HG03108 (cell line): ENCODE results near the gene GPR156.
"Not testable (repeated sequence)": the region's sequence is repeated elsewhere in the genome, so short reads cannot be mapped to it uniquely, and the experiment has no call there.

ENCODE experiments used
- ATAC-seq: cut with Tn5 transposase; IDR thresholded peaks from one replicate; pipeline ENCODE4 v1.9.1; 2021; ENCODE audit warnings: moderate library complexity; ENCODE audit not compliant: unreplicated experiment

GPR156 gene

GRCh38 chr3:120284747-120285507 is at the start of gene GPR156:
Gene GPR156 (minus strand): TSS chr3:120285222. CDS start chr3:120244098, 41,124 bp downstream.
- no peak for ATAC-seq

DNA sequence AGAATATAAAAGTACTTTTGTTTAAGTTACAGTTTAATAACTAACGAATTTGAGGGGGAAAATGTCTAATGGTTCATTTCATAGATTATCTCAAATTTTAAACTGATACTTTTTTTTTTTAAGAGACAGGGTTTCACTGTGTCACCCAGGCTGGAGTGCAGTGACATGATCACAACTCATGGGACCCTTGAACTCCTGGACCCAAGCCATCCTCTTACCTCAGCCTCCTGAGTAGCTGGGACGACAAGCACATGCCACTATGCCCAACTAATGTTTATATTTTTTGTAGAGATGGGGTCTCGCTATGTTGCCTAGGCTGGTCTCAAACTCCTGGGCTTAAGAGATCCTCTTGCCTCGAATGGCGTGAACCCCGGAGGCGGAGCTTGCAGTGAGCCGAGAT is 47.6 kb upstream of the GPR156 start:
- ATAC-seq: no peak

DNA sequence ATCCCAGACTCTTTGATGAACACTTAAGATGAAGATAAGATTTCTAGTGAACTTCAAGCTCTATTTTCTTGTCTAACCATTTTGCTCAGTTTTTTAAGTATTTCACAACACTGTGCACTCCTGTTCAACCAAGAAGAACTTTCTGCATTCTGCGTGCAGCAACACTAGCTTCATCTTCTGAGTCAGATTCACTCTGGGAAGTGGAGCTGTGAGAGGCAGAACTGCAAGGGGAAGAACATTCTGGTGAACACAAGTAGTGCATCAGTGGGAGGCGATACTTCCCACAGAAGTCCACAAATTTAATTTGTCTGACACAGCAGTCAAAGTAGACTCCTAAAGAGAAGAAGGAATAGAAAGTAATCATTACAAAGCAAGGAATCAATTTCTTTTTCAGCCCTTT is 46.1 kb upstream of the GPR156 start:
- no peak for ATAC-seq

GRCh38 chr3:120326784-120327183 is 41.8 kb upstream of the GPR156 start:
- ATAC-seq: no peak

DNA sequence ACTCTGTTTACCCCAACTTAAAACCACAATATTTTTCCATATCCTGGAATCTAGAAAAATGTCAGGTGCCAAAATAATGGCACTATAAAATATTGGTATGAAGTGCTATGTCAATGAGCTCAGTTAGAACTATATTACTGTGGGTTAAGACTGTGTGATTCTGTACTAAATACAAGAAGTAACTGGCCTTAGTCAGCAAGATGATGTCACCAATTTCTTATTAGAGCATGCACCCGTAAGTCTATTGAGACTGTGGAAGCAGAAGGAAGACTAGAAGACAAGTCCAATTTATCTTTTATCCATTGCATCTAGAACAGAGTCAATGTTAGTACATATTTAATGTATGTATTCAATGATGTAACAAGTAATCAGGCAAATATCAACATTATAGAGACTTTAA is 39.2 kb upstream of the GPR156 start:
- no peak for ATAC-seq

DNA sequence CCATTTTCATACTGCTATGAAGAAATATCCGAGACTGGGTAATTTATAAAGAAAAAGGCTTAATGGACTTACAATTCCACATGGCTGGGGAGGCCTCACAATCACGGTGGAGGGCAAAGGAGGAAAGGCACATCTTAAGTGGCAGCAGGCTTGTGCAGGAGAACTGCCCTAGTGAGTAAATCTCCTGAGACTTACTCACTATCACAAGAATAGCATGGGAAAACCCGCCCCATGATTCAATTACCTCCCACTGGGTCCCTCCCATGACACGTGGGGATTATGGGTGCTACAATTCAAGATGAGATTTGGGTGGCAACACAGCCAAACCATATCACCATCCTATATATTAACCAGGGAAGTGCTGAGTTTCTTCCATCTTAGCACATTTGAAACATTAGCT is 38.7 kb upstream of the GPR156 start:
- not testable (repeated sequence) for ATAC-seq

GRCh38 chr3:120311863-120312794 is 27.1 kb upstream of the GPR156 start:
- no peak for ATAC-seq

DNA sequence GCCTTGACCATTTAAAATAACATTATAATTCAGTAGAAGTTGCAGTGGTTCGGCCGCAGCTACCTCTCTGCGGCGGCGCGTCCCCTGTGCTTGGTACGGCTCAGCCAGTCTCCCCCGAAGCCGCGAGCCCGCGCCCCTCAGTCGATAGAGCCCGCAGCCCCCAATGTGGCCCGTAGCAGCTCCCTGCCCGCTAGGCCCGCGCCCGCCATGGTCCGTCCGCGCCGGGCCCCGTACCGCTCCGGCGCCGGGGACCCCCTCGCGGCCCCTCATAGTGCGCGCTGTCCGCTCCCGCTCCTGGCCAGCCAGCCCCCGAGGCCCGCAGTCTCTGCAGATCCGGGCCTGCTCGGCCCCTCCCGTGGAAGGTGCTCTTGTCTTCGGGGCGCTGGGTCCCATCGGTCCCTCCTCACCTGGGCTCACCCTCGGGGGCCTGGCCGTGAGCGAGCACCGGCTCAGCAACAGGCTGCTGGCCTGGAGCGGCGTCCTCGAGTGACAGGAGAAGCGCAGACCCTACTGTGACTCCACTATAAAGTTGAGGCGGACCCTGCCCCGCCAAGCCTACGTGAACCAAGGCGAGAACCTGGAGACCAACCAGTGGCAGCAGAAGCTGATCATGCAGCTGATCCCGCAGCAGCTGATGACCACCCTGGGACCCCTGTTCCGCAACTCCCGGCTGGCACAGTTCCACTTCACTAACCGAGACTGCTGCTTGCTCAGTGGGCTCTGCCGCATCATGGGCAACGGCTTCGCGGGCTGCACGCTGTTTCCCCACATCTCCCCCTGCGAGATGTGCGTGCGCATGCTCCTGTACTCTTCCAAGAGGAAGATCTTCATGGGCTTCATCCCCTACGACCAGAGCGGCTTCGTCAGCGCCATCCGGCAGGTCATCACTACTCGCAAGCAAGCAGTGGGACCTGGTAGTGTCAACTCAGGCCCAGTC is 21.8 kb upstream of the GPR156 start:
- ATAC-seq: no peak

- ATAC-seq: no peak
These were observed 19.6 kb upstream of the GPR156 start for GRCh38 chr3:120304616-120305015.

- no peak for ATAC-seq
These were observed 17.3 kb upstream of the GPR156 start for GRCh38 chr3:120302361-120302760.

DNA sequence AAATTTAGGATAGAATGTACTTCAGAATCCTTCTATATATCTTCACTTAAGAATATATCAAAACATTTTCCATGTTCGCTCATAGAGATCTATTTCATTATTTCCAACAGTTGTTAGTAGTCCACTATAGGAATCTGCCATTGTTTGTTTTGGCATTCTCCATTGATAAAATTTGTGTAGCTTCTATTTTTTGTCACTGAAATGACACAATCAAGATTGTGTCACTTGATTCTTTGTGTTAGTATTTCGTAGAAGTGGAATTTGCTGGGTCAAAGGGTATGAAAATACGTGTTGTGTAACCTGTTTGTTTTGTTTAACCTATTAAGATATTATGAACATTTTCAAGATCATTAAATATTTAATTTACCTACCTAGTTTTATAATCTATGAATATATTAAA is 15.9 kb upstream of the GPR156 start:
- ATAC-seq: no peak

- ATAC-seq: no peak
These were observed 14.4 kb upstream of the GPR156 start for GRCh38 chr3:120299403-120299802.

DNA sequence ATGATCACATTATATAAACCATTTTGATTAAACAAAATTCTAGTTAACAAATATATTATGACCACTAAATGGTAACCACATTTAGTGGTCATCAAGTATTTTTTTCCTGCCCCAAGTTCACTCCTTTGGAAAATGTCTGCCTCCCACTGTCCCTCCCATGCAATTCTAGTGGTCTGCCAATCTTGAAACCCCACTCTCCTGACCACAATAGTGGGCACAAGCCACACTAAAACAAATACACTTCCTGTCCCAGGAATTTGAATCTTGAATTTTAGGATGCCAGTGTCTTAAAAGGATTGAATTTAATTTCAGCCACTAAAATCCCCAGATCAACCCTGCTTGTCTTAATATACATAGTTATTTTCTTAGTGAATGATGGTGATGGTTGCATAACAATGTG is 14.0 kb upstream of the GPR156 start:
- no peak for ATAC-seq

- not testable (repeated sequence) for ATAC-seq
These were observed 6.5 kb upstream of the GPR156 start for GRCh38 chr3:120291552-120291951.

DNA sequence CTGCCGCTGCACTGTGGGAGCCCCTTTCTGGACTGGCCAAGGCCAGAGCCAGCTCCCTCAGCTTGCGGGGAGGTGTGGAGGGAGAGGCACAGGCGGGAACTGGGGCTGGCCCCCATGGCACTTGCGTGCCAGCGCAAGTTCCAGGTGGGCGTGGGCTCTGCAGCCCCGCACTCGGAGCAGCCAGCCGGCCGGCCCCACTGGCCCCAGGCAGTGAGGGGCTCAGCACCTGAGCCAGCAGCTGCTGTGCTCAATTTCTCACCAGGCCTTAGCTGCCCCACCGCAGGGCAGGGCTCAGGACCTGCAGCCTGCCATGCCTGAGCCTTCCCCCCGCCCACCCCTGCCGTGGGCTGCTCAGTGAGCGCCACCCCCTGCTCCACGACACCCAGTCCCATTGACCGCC is 4.6 kb upstream of the GPR156 start:
- no peak for ATAC-seq

- ATAC-seq: no peak
These were observed 1.4 kb upstream of the GPR156 start for GRCh38 chr3:120286465-120286864.

- ATAC-seq: no peak
These were observed 453 bp upstream of the GPR156 start for GRCh38 chr3:120285508-120285841.

DNA sequence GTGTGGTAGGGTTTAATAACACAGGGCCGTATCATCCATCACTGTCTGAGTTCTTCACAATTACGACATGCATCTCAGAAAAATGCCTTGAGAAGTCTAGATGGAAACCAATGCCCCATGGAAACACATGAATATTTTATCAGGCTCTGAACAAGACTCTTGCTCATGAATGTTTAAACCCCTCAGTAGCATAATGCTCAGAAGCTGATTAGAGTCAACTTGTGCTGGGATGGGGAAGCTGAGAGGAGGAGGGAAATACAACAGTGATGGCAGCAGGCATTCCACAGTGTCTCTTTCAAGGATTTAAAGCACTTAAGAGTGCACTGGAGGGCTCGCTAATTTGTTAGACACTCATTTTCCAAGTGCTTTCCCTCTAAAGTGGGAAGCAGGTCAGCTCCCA is 3.8 kb downstream of the GPR156 start:
- ATAC-seq: no peak

- ATAC-seq: no peak
These were observed 4.5 kb downstream of the GPR156 start for GRCh38 chr3:120280566-120280965.

DNA sequence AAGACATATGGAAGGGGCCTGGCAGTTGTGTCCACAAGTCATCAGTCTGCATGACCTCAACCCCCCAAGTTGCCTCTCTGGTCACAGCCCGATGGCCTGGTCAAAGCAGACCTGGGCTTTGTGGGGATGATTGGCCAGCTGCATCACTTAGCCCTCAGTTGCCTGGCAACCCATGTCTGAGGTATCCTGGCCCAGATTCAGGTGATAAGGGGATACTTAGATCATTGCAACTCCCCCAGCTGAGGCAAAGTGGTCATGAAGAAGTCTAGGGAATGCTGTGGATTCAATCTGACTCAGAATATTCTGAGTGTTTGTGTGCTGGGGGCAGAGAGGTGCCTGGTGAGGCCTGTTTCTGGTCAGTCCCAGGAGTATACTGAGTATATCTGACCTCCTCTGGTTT is 5.0 kb downstream of the GPR156 start:
- ATAC-seq: no peak

GRCh38 chr3:120276767-120277166 is 8.3 kb downstream of the GPR156 start:
- no peak for ATAC-seq
